Endothelial cell of umbilical vein (primary cell): ENCODE data around the gene RNPEP. TPM values are rescaled to one million over a fixed set of nuclear protein-coding genes. Genes with fewer than 3 reads are reported as not detected.

Source experiments
- BruUV-seq: library from RNA; stranded (reverse); fragments of 400-500 nt; replicated peaks from 2 replicates; lab custom pipeline; 2021; lab: Mats Ljungman, UMichigan
- CTCF ChIA-PET: fragments of 300-600, 350-600 bp; sonication (Branson Sonifier 250); formaldehyde crosslinking; loops from one replicate; lab custom pipeline; 2021; ENCODE audit warnings: antibody characterized with exemption, inconsistent platforms; lab: Charles Lee
- POLR2A ChIA-PET: fragments of 300-600, 350-600 bp; sonication (Branson Sonifier 250); formaldehyde crosslinking; loops from one replicate; lab custom pipeline; 2021; ENCODE audit warnings: antibody characterized with exemption, inconsistent platforms; lab: Charles Lee
- DNase-seq: peaks from one replicate; pipeline ENCODE4 v3.0.0-alpha.2; 2011; ENCODE audit warnings: low read depth, low spot score
- FAIRE-seq: peaks from 2 replicates; lab custom pipeline; 2011; peaks lifted over from hg19 to GRCh38; lab: Jason Lieb, UNC
- H2AFZ ChIP-seq: 2 replicates; pipeline ENCODE4 v1.6.0; 2012; ENCODE audit warnings: low read depth, low read length, control low read depth, inconsistent platforms
- H3K27ac ChIP-seq: 2 replicates; pipeline ENCODE4 v1.5.1; 2011; ENCODE audit warnings: low read depth, mild to moderate bottlenecking, control low read depth, low read length, moderate library complexity; ENCODE audit not compliant: insufficient read depth
- H3K27me3 ChIP-seq, 2 experiments: 2 replicates each; pipeline versions ENCODE4 v1.6.0 to v1.6.1; 2011; ENCODE audit warnings: low read length in 2 of 2, mixed read lengths in 1 of 2; ENCODE audit not compliant: control insufficient read depth in 2 of 2, insufficient read depth in 2 of 2
- H3K36me3 ChIP-seq, 2 experiments: 2 replicates in 1 of 2; 3 replicates in 1 of 2; pipeline ENCODE4 v1.5.1; 2011; ENCODE audit warnings: low read length in 2 of 2, mild to moderate bottlenecking in 1 of 2, moderate library complexity in 1 of 2; ENCODE audit not compliant: control insufficient read depth in 2 of 2, insufficient read depth in 2 of 2; ENCODE audit errors: extremely low read depth in 1 of 2
- H3K4me1 ChIP-seq: 3 replicates; pipeline ENCODE4 v1.5.1; 2011; ENCODE audit warnings: mild to moderate bottlenecking, low read length; ENCODE audit not compliant: control insufficient read depth, insufficient read depth; ENCODE audit errors: extremely low read depth
- H3K4me2 ChIP-seq: 2 replicates; pipeline ENCODE4 v1.6.1; 2011; ENCODE audit warnings: low read length, control low read depth, mixed read lengths; ENCODE audit not compliant: insufficient read depth
- H3K4me3 ChIP-seq, 3 experiments: fragments of 200-600 bp in 1 of 3; sonication (generic), shearing (Covaris generic) in 1 of 3; replicated peaks in 1 of 3; 2 replicates each; pipeline ENCODE4 v1.5.1; 2011 to 2016; ENCODE audit warnings: control low read depth in 3 of 3, low read length in 3 of 3, mild to moderate bottlenecking in 2 of 3, inconsistent platforms in 1 of 3, low read depth in 1 of 3, moderate library complexity in 1 of 3; ENCODE audit not compliant: insufficient read depth in 1 of 3
- H3K79me2 ChIP-seq: 2 replicates; pipeline ENCODE4 v1.6.0; 2012; ENCODE audit warnings: low read length, inconsistent platforms; ENCODE audit not compliant: control insufficient read depth, insufficient read depth
- H3K9ac ChIP-seq: replicated peaks from 2 replicates; pipeline ENCODE3; 2011; ENCODE audit warnings: low read length, control low read depth; ENCODE audit not compliant: insufficient read depth; ENCODE audit errors: extremely low read depth
- H3K9me1 ChIP-seq: replicated peaks from 3 replicates; pipeline ENCODE4 v1.6.0; 2011; ENCODE audit warnings: mild to moderate bottlenecking, low read length; ENCODE audit not compliant: control insufficient read depth, insufficient read depth; ENCODE audit errors: extremely low read depth
- H3K9me3 ChIP-seq: replicated peaks from 2 replicates; pipeline ENCODE4 v1.5.1; 2012; ENCODE audit warnings: low read length, inconsistent platforms; ENCODE audit not compliant: control insufficient read depth, insufficient read depth
- H4K20me1 ChIP-seq: replicated peaks from 2 replicates; pipeline ENCODE3; 2011; ENCODE audit warnings: mild to moderate bottlenecking, low read length; ENCODE audit not compliant: control insufficient read depth, insufficient read depth; ENCODE audit errors: extremely low read depth
- EZH2 ChIP-seq: IDR thresholded peaks from 2 replicates; pipeline ENCODE4 v1.6.1; 2012; ENCODE audit warnings: borderline replicate concordance, low read depth, mild to moderate bottlenecking, moderate library complexity, low read length, inconsistent platforms; ENCODE audit not compliant: severe bottlenecking
- FOS ChIP-seq: IDR thresholded peaks from 2 replicates; pipeline ENCODE4 v1.6.1; 2011; ENCODE audit warnings: mild to moderate bottlenecking, low read length, moderate library complexity, borderline replicate concordance; ENCODE audit not compliant: insufficient read depth
- GATA2 ChIP-seq: IDR thresholded peaks from 2 replicates; pipeline ENCODE4 v1.7.0; 2011; ENCODE audit warnings: low read depth, mild to moderate bottlenecking, moderate library complexity, mixed read lengths, low read length; ENCODE audit not compliant: insufficient read length, insufficient read depth
- JUN ChIP-seq: IDR thresholded peaks from 2 replicates; pipeline ENCODE4 v1.6.1; 2011; ENCODE audit warnings: borderline replicate concordance, low read depth; ENCODE audit not compliant: insufficient read length, insufficient read depth
- MAX ChIP-seq: IDR thresholded peaks from 2 replicates; pipeline ENCODE4 v1.6.1; 2011; ENCODE audit not compliant: insufficient read depth, insufficient read length
- MYC ChIP-seq: IDR thresholded peaks from one replicate; pipeline ENCODE4 v1.6.1; 2011; ENCODE audit warnings: mild to moderate bottlenecking, low read depth, low read length
- POLR2A ChIP-seq: IDR thresholded peaks from 2 replicates; pipeline ENCODE4 v1.6.1; 2012; ENCODE audit warnings: low read depth, mild to moderate bottlenecking, control low read depth, low read length
- POLR2AphosphoS5 ChIP-seq: IDR thresholded peaks from 2 replicates; pipeline ENCODE4 v1.6.1; 2012; ENCODE audit warnings: low read depth, mild to moderate bottlenecking, control low read depth, low read length, moderate library complexity; ENCODE audit not compliant: insufficient read depth
- dilution Hi-C: fragments of 300-500 bp; cut with MboI; formaldehyde crosslinking; loops from one replicate; pipeline ENCODE4 v1.15.0; 2019; ENCODE audit warnings: low sequenced_read_pairs; ENCODE audit not compliant: extremely low pct_ligation_motif_present
- intact Hi-C: fragments of 100-400 bp; cut with micrococcal nuclease; formaldehyde crosslinking; loops from one replicate; pipeline ENCODE4 v1.10.0; 2022
- polyA plus RNA-seq, 4 experiments: library from polyadenylated mRNA; depleted of rRNA in 3 of 4; stranded (reverse) in 3 of 4; unstranded in 1 of 4; fragments of >200 nt; gene quantifications; 2 replicates each; pipeline versions ENCODE4 v1.2.1 to v1.2.3, GENCODE V29; 2011 to 2012; ENCODE audit warnings: missing spikeins in 1 of 4
- total RNA-seq: library from RNA; stranded (reverse); gene quantifications from 2 replicates; pipeline ENCODE4 v1.2.3, GENCODE V29; 2021
- TF ChIP-seq, protein P1 (sequence below), 2 donors: IDR thresholded peaks; 1 replicate in 1 of 2; 2 replicates in 1 of 2; pipeline ENCODE4 v1.5.1; 2011; ENCODE audit warnings: low read length in 2 of 2, mild to moderate bottlenecking in 2 of 2, moderate library complexity in 2 of 2, control low read depth in 1 of 2, inconsistent platforms in 1 of 2, low read depth in 1 of 2; ENCODE audit not compliant: insufficient read depth in 1 of 2; ENCODE audit errors: extremely low read depth in 1 of 2

RNPEP gene
- total and polyA plus RNA-seq, 2 donors (not counting 3 experiments of a cell fraction or from before 2014, with no cell fraction given), result 56.1 to 73.5 TPM

- Histone ChIP-seq H3K4me3 (no peak overlapping the region), H2AFZ (no peak overlapping the region), H3K4me2 (no peak overlapping the region), H3K27me3 (no peaks in the 10 kb centered on the region), H3K9ac (no peak overlapping the region), H3K9me3 (no peaks in the 10 kb centered on the region), H3K9me1 (no peaks in the 10 kb centered on the region), H3K27ac (no peak overlapping the region), H3K4me1 (peaks cover 3% of the 10 kb centered on the region), H4K20me1 (no peaks in the 10 kb centered on the region), H3K79me2 (no peaks in the 10 kb centered on the region), H3K36me3 (peaks cover 7 to 15% of the 10 kb centered on the region in 2 experiments)
- DNase-seq, result no peak
- BruUV-seq, result no TSS peak
- intact Hi-C loops, result no loop called here
- dilution Hi-C loops, result no loop called here
- ChIA-PET POLR2A (no interaction called here), CTCF (interaction anchor here (0.6 to 5.6 kb wide), 11 partner anchors 8 to 144 kb away, joined by 3 to 61 read pairs (median 6); no protein-coding TSS in a partner anchor)
- TF ChIP-seq POLR2A (no peak), MAX (no peak), JUN (no peak), MYC (no peak), FOS (no peak), GATA2 (no peak), EZH2 (no peak), POLR2AphosphoS5 (no peak)
- TF ChIP-seq, protein P1, sequence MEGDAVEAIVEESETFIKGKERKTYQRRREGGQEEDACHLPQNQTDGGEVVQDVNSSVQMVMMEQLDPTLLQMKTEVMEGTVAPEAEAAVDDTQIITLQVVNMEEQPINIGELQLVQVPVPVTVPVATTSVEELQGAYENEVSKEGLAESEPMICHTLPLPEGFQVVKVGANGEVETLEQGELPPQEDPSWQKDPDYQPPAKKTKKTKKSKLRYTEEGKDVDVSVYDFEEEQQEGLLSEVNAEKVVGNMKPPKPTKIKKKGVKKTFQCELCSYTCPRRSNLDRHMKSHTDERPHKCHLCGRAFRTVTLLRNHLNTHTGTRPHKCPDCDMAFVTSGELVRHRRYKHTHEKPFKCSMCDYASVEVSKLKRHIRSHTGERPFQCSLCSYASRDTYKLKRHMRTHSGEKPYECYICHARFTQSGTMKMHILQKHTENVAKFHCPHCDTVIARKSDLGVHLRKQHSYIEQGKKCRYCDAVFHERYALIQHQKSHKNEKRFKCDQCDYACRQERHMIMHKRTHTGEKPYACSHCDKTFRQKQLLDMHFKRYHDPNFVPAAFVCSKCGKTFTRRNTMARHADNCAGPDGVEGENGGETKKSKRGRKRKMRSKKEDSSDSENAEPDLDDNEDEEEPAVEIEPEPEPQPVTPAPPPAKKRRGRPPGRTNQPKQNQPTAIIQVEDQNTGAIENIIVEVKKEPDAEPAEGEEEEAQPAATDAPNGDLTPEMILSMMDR (IDR thresholded peaks at IDR 0.05; ENCODE audit: extremely low read depth in 1 of 2, insufficient read depth in 1 of 2, low read depth in 1 of 2, low read length in 2 of 2), result no peak
- no peak for FAIRE-seq
These were observed 24.9 kb downstream of the RNPEP start for GRCh38 chr1:202007304-202007703.
